WI38 (cell line): ENCODE results near the gene CFAP100.

Source experiments
- H3K4me3 ChIP-seq: 2 replicates; pipeline ENCODE4 v1.5.1; 2011; ENCODE audit warnings: low read depth, mild to moderate bottlenecking, control low read depth, low read length
- CTCF ChIP-seq: IDR thresholded peaks from 2 replicates; pipeline ENCODE4 v1.5.1; 2012; ENCODE audit warnings: low read depth, mild to moderate bottlenecking, control low read depth, low read length

CFAP100 gene

GRCh38 chr3:126440709-126440995, 45.9 kb downstream of the CFAP100 start:
- TF ChIP-seq CTCF: no peak
- no peak overlapping the region for H3K4me3 ChIP-seq

- H3K4me3 ChIP-seq: no peak overlapping the region
- TF ChIP-seq CTCF: no peak
These were observed 46.7 kb downstream of the CFAP100 start for GRCh38 chr3:126441256-126441880.

- no peak for TF ChIP-seq CTCF
- H3K4me3 ChIP-seq: no peak overlapping the region
These were observed 47.6 kb downstream of the CFAP100 start for GRCh38 chr3:126442094-126442855.

- TF ChIP-seq CTCF: no peak
- no peak overlapping the region for H3K4me3 ChIP-seq
These were observed 48.1 kb downstream of the CFAP100 start for GRCh38 chr3:126442856-126443242.

- TF ChIP-seq CTCF: no peak
These were observed 50.8 kb downstream of the CFAP100 start for GRCh38 chr3:126445506-126445905.

GRCh38 chr3:126446301-126446700, 51.6 kb downstream of the CFAP100 start:
- TF ChIP-seq CTCF: no peak

More at GRCh38 chr3:126445506-126445905, 50.8 kb downstream of the CFAP100 start:
- no peak overlapping the region for H3K4me3 ChIP-seq

GRCh38 chr3:126446791-126447190, 52.1 kb downstream of the CFAP100 start:
- H3K4me3 ChIP-seq: no peak overlapping the region
- TF ChIP-seq CTCF: no peak

More at GRCh38 chr3:126446301-126446700, 51.6 kb downstream of the CFAP100 start:
- H3K4me3 ChIP-seq: no peak overlapping the region
